Measurements from ENCODE around the gene ODAD4. TPM values are rescaled to one million over a fixed set of nuclear protein-coding genes. Genes with fewer than 3 reads are reported as not detected.

ODAD4 gene
- total and polyA plus RNA-seq, 2 of the 8 experiments (the other 6 are each of a cell fraction or from before 2014, with no cell fraction given): 0.48 to 1.3 TPM

DNA sequence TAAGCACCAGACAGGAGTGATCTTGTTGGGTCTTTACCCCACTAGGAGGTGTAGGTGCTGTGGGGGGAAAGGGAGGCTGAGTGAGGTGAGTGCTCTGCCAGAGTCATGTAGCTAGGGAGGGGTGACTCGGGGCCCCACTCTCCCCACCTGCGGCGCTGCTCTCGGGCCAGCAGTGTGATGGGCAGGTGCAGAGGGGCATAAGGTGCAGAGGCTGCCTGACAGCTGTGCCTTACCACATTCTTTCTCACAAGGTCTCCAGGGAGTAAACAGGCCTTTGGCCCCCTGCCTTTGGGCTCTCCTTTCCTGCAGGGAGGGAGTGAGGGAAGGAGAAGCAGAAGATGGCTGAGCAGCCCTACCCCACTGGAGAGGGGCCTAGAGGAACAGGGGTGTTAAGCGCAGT lies 31.7 kb downstream of the ODAD4 start (continued):
- TF ChIP-seq, protein P1, sequence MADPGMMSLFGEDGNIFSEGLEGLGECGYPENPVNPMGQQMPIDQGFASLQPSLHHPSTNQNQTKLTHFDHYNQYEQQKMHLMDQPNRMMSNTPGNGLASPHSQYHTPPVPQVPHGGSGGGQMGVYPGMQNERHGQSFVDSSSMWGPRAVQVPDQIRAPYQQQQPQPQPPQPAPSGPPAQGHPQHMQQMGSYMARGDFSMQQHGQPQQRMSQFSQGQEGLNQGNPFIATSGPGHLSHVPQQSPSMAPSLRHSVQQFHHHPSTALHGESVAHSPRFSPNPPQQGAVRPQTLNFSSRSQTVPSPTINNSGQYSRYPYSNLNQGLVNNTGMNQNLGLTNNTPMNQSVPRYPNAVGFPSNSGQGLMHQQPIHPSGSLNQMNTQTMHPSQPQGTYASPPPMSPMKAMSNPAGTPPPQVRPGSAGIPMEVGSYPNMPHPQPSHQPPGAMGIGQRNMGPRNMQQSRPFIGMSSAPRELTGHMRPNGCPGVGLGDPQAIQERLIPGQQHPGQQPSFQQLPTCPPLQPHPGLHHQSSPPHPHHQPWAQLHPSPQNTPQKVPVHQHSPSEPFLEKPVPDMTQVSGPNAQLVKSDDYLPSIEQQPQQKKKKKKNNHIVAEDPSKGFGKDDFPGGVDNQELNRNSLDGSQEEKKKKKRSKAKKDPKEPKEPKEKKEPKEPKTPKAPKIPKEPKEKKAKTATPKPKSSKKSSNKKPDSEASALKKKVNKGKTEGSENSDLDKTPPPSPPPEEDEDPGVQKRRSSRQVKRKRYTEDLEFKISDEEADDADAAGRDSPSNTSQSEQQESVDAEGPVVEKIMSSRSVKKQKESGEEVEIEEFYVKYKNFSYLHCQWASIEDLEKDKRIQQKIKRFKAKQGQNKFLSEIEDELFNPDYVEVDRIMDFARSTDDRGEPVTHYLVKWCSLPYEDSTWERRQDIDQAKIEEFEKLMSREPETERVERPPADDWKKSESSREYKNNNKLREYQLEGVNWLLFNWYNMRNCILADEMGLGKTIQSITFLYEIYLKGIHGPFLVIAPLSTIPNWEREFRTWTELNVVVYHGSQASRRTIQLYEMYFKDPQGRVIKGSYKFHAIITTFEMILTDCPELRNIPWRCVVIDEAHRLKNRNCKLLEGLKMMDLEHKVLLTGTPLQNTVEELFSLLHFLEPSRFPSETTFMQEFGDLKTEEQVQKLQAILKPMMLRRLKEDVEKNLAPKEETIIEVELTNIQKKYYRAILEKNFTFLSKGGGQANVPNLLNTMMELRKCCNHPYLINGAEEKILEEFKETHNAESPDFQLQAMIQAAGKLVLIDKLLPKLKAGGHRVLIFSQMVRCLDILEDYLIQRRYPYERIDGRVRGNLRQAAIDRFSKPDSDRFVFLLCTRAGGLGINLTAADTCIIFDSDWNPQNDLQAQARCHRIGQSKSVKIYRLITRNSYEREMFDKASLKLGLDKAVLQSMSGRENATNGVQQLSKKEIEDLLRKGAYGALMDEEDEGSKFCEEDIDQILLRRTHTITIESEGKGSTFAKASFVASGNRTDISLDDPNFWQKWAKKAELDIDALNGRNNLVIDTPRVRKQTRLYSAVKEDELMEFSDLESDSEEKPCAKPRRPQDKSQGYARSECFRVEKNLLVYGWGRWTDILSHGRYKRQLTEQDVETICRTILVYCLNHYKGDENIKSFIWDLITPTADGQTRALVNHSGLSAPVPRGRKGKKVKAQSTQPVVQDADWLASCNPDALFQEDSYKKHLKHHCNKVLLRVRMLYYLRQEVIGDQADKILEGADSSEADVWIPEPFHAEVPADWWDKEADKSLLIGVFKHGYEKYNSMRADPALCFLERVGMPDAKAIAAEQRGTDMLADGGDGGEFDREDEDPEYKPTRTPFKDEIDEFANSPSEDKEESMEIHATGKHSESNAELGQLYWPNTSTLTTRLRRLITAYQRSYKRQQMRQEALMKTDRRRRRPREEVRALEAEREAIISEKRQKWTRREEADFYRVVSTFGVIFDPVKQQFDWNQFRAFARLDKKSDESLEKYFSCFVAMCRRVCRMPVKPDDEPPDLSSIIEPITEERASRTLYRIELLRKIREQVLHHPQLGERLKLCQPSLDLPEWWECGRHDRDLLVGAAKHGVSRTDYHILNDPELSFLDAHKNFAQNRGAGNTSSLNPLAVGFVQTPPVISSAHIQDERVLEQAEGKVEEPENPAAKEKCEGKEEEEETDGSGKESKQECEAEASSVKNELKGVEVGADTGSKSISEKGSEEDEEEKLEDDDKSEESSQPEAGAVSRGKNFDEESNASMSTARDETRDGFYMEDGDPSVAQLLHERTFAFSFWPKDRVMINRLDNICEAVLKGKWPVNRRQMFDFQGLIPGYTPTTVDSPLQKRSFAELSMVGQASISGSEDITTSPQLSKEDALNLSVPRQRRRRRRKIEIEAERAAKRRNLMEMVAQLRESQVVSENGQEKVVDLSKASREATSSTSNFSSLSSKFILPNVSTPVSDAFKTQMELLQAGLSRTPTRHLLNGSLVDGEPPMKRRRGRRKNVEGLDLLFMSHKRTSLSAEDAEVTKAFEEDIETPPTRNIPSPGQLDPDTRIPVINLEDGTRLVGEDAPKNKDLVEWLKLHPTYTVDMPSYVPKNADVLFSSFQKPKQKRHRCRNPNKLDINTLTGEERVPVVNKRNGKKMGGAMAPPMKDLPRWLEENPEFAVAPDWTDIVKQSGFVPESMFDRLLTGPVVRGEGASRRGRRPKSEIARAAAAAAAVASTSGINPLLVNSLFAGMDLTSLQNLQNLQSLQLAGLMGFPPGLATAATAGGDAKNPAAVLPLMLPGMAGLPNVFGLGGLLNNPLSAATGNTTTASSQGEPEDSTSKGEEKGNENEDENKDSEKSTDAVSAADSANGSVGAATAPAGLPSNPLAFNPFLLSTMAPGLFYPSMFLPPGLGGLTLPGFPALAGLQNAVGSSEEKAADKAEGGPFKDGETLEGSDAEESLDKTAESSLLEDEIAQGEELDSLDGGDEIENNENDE (IDR thresholded peaks at IDR 0.05; ENCODE audit: insufficient replicate concordance, low read length): no peak
- TF ChIP-seq TCF12 (IDR thresholded peaks at IDR 0.05; ENCODE audit: low read depth, low read length): no peak
- no peak for TF ChIP-seq KDM1A (IDR thresholded peaks at IDR 0.05; ENCODE audit: borderline replicate concordance, low read length)
- no peak for TF ChIP-seq TAF7 (optimal IDR thresholded peaks at IDR 0.05; ENCODE audit: borderline replicate concordance, low read depth, low read length)
- no peak for TF ChIP-seq RBBP5 (IDR thresholded peaks at IDR 0.05; ENCODE audit: borderline replicate concordance, low read depth, low read length)
- TF ChIP-seq JUND (IDR thresholded peaks at IDR 0.05; ENCODE audit: low read length): no peak
- no peak for TF ChIP-seq HDAC6 (IDR thresholded peaks at IDR 0.05; ENCODE audit: low read depth, low read length)
- TF ChIP-seq POU5F1 (IDR thresholded peaks at IDR 0.05; ENCODE audit: low read depth, low read length): no peak
- no peak for TF ChIP-seq SIRT6 (IDR thresholded peaks at IDR 0.05; ENCODE audit: low read length)
- no peak for TF ChIP-seq SIX5 (IDR thresholded peaks at IDR 0.05; ENCODE audit: low read depth, low read length)
- TF ChIP-seq BACH1 (IDR thresholded peaks at IDR 0.05; ENCODE audit: low read length): no peak
- no peak for TF ChIP-seq CBX5 (IDR thresholded peaks at IDR 0.05; ENCODE audit: low read depth, low read length)

Data from H1 (cell line).